Ishikawa (cell line): ENCODE results near the gene HNRNPCL4.
"Not testable (repeated sequence)": the region's sequence is repeated elsewhere in the genome, so short reads cannot be mapped to it uniquely, and the experiment has no call there.

Experiments
- EGR1 ChIP-seq: IDR thresholded peaks from 2 replicates; pipeline ENCODE4 v1.6.1; 2012
- EP300 ChIP-seq: IDR thresholded peaks from 2 replicates; pipeline ENCODE4 v1.6.1; 2012; ENCODE audit warnings: borderline replicate concordance
- MAX ChIP-seq: IDR thresholded peaks from 2 replicates; pipeline ENCODE4 v1.6.1; 2012
- NFIC ChIP-seq: IDR thresholded peaks from 2 replicates; pipeline ENCODE4 v1.6.1; 2012
- RAD21 ChIP-seq: IDR thresholded peaks from 2 replicates; pipeline ENCODE4 v1.6.1; 2012; ENCODE audit warnings: low read depth
- YY1 ChIP-seq: IDR thresholded peaks from 2 replicates; pipeline ENCODE4 v1.6.1; 2012; ENCODE audit warnings: low read depth
- ZBTB7A ChIP-seq: IDR thresholded peaks from 2 replicates; pipeline ENCODE4 v1.6.1; 2012; ENCODE audit warnings: low read depth

GRCh38 chr1:13116754-13117153, 48.7 kb downstream of the HNRNPCL4 start, which contains the start of gene HNRNPCL2:
- TF ChIP-seq EP300, YY1, RAD21, NFIC, ZBTB7A, EGR1, MAX: not testable (repeated sequence)
